BJ (cell line): ENCODE measurements around the gene ARHGAP24. TPM values are rescaled to one million over a fixed set of nuclear protein-coding genes. Genes with fewer than 3 reads are reported as not detected.

Source experiments
- CTCF ChIA-PET: fragments of 350-600 bp; formaldehyde crosslinking; extraction: SDS; loops from one replicate; lab custom pipeline; 2021; ENCODE audit warnings: antibody characterized with exemption, inconsistent platforms; lab: Yijun Ruan, JAX
- POLR2A ChIA-PET: fragments of 300-600 bp; sonication (Branson Sonifier 250); formaldehyde crosslinking; extraction: SDS; loops from one replicate; lab custom pipeline; 2021; ENCODE audit warnings: antibody characterized with exemption; lab: Charles Lee
- DNase-seq: peaks from one replicate; pipeline ENCODE4 v3.0.0-alpha.2; 2011; ENCODE audit warnings: low read depth
- H3K27me3 ChIP-seq: 2 replicates; pipeline ENCODE4 v1.6.0; 2011; ENCODE audit warnings: low read length; ENCODE audit not compliant: control insufficient read depth, insufficient read depth
- H3K36me3 ChIP-seq: 2 replicates; pipeline ENCODE4 v1.5.1; 2011; ENCODE audit warnings: low read length; ENCODE audit not compliant: control insufficient read depth, insufficient read depth
- H3K4me3 ChIP-seq: 2 replicates; pipeline ENCODE4 v1.5.1; 2011; ENCODE audit warnings: low read depth, mild to moderate bottlenecking, control low read depth, low read length
- CTCF ChIP-seq: IDR thresholded peaks from 2 replicates; pipeline ENCODE4 v1.5.1; 2011; ENCODE audit warnings: low read depth, mild to moderate bottlenecking, control low read depth, inconsistent platforms, low read length, moderate library complexity; ENCODE audit not compliant: insufficient read depth
- polyA plus RNA-seq: library from polyadenylated mRNA; depleted of rRNA; stranded (reverse); fragments of >200 nt; gene quantifications from 2 replicates; pipeline ENCODE4 v1.2.3, GENCODE V29; 2011

The ARHGAP24 gene
- polyA plus RNA-seq, 1 experiment: 17.7 TPM

DNA sequence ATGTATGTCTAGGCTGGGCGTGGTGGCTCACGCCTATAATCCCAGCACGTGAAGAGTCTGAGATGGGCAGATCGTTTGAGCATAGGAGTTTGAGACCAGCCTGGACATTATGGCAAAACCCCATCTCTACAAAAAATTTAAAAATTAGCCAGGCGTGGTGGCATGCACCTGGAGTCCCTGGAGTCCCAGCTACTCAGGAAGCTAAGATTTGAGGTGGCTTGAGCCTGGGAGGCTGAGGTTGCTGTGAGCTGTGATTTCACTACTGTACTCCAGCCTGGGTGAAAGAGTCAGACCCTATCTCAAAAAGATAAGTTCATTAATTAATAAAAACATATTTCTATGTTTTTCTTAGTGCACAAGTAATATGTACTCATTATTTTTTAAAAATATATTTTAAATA is 238.1 kb downstream of the ARHGAP24 start:
- CTCF ChIA-PET: no interaction called here
- TF ChIP-seq CTCF: no peak
- POLR2A ChIA-PET: no interaction called here
- no peaks in the 10 kb centered on the region for H3K27me3 ChIP-seq
- H3K36me3 ChIP-seq: no peaks in the 10 kb centered on the region
- no peak for DNase-seq
- H3K4me3 ChIP-seq: no peak overlapping the region

DNA sequence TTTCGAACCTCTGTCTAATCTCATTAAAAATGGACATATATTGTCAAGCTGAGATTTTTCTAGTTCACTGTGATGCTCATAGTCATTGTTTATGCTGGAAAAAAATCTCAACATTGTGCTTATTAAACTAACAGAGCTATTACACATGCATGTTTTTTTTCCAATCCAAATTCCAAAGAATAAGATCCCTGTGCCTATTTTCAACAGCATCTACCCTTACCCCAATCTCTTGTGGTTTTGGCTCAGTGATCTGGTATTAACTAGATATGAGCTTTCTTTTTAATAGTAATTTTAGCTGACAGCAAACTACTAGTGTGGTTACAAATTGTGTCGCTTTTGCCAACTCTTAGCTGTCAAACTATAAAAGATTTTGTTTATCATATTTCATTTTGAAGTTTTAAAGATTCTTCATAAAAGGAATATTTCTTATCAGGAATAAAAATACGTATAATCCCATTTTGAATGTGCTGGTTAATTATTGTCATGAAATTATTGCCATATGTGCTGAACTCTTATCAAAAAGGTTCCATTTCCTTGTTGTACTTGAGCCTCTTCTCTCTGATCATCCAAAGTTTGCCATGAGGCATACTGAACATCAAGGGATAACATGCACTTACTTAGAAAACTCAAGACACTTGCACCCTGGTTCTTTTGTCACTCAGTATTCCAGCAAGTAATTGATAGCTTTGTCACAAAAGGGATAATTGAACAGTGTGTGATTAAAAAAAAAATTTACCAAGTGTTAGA is 241.2 kb downstream of the ARHGAP24 start:
- no peak for DNase-seq
- TF ChIP-seq CTCF: no peak
- Histone ChIP-seq H3K36me3 (no peaks in the 10 kb centered on the region), H3K4me3 (no peak overlapping the region), H3K27me3 (no peaks in the 10 kb centered on the region)
- ChIA-PET CTCF (interaction anchor here (0.8 to 1.7 kb wide), 3 partner anchors 8 to 44 kb away, joined by 4 to 6 read pairs (median 4); no protein-coding TSS in a partner anchor), POLR2A (no interaction called here)

DNA sequence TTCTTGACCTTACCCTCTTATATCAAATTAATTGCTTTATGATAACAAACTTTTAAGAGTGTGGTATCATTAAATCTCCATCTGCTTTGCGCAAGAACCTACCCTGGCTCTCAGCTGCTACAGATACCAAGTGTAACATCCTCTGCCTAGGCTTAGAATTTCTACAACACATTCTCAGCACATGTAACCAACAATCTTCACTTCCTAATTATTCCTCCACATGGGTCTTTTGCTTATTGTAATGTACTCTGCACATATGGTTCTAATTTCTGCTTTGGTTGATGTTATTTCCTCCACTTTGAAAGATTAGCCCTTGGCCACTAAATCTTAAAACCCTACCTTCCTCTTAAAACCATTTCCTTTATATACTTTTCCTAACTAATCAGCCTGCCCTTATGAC is 242.4 kb downstream of the ARHGAP24 start:
- ChIA-PET POLR2A (no interaction called here), CTCF (interaction anchor here (1.7 kb wide), 2 partner anchors 9 to 30 kb away, joined by 4 to 6 read pairs; no protein-coding TSS in a partner anchor)
- H3K27me3 ChIP-seq: no peaks in the 10 kb centered on the region
- DNase-seq: peak; percentile 49
- H3K4me3 ChIP-seq: no peak overlapping the region
- TF ChIP-seq CTCF: no peak
- H3K36me3 ChIP-seq: no peaks in the 10 kb centered on the region

- DNase-seq: no peak
- CTCF ChIA-PET: interaction anchor here (1.7 kb wide), 2 partner anchors 10 to 30 kb away, joined by 4 to 6 read pairs; no protein-coding TSS in a partner anchor
- POLR2A ChIA-PET: no interaction called here
Measured at GRCh38 chr4:85717847-85718246, 242.9 kb downstream of the ARHGAP24 start.

More at GRCh38 chr4:85717847-85718246, 242.9 kb downstream of the ARHGAP24 start:
- H3K36me3 ChIP-seq: no peaks in the 10 kb centered on the region
- no peaks in the 10 kb centered on the region for H3K27me3 ChIP-seq
- no peak overlapping the region for H3K4me3 ChIP-seq
- no peak for TF ChIP-seq CTCF
